ENCODE data around the gene B4GALT6. TPM values are rescaled to one million over a fixed set of nuclear protein-coding genes. Genes with fewer than 3 reads are reported as not detected.

Gene B4GALT6
- total RNA-seq, 1 experiment from 2014 or later, result 22.0 TPM

DNA sequence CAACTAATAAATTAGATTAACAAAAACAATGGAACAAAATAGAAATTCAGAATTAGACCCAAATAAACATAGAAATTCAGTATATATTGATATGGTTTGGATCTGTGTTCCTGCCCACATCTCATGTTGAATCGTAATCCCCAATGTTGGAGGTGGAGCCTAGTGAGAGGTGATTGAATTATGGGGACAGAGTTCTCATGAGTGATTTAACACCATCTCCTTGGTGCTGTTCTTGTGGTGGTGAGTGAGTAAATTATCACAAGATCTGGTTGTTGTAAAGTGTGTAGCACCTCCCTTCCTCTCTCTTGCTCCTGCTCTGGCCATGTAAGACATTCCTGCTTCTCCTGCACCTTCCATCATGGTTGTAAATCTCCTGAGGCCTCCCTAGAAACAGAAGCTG is 16.6 kb upstream of the B4GALT6 start:
- no peak overlapping the region for H3K4me3 Mint-ChIP-seq (ENCODE audit: low read depth, unreplicated experiment)
- peaks cover 19% of the 10 kb centered on the region for H3K36me3 Mint-ChIP-seq (ENCODE audit: insufficient read depth, unreplicated experiment)
- peaks cover 9% of the 10 kb centered on the region for H3K4me1 Mint-ChIP-seq (ENCODE audit: low read depth, unreplicated experiment)
- intact Hi-C loops (cut with micrococcal nuclease; ENCODE audit: unreplicated experiment), result no loop called here
- DNase-seq, result no peak
- BruUV-seq (replicated peaks), result no TSS peak
- no peaks in the 10 kb centered on the region for H3K27me3 Mint-ChIP-seq (ENCODE audit: unreplicated experiment)
- H3K27ac Mint-ChIP-seq (ENCODE audit: unreplicated experiment), result no peak overlapping the region
- TF ChIP-seq, protein P1, sequence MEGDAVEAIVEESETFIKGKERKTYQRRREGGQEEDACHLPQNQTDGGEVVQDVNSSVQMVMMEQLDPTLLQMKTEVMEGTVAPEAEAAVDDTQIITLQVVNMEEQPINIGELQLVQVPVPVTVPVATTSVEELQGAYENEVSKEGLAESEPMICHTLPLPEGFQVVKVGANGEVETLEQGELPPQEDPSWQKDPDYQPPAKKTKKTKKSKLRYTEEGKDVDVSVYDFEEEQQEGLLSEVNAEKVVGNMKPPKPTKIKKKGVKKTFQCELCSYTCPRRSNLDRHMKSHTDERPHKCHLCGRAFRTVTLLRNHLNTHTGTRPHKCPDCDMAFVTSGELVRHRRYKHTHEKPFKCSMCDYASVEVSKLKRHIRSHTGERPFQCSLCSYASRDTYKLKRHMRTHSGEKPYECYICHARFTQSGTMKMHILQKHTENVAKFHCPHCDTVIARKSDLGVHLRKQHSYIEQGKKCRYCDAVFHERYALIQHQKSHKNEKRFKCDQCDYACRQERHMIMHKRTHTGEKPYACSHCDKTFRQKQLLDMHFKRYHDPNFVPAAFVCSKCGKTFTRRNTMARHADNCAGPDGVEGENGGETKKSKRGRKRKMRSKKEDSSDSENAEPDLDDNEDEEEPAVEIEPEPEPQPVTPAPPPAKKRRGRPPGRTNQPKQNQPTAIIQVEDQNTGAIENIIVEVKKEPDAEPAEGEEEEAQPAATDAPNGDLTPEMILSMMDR (IDR thresholded peaks at IDR 0.05; ENCODE audit: unreplicated experiment), result no peak
- CTCF ChIA-PET, result no interaction called here
- peaks cover 2% of the 10 kb centered on the region for H3K9me3 Mint-ChIP-seq (ENCODE audit: low read depth, unreplicated experiment)

DNA sequence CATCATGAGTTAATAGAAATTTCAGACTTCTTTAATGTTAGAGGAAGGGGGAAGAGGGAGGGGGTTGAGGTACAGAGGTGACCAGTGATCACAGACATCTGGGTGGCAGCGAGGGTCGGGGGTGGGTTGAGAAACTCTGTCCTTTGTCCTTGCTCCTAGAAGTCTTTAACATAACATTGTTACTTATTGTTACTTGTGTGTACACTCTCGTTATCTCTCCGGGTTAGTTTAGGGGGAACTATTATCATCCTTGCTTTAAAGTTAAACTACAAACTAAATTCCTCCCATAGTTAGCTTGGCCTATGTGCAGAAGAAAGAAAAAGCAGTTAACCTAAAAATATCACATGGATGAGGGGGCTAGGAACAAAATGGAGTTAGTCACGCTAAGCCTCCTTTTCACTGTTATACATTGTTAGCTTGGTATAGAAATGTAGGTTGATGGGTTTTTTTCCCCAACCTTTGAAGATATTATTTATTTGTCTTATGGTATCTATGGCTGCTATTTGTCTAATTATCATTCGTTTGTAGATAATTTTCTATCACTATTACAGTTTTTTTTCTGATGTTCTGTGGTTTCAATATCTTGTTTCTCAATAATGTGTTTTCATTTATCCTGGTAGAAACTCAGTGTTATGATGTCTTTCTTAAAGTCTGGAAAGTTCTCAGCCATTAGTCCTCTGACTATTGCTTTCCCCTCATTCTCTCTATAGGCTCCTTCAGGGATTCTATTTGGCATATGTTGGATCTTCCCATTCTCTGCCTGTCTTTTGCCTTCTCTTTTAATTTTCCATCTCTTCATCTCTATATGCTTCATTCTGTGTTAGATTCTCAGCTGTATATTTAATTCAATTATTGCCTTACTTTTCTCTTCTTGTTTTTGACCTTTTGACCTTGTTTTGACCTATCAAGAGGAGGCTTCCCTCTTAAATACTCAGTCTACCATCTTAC is 13.2 kb upstream of the B4GALT6 start:
- BruUV-seq (replicated peaks), result no TSS peak

DNA sequence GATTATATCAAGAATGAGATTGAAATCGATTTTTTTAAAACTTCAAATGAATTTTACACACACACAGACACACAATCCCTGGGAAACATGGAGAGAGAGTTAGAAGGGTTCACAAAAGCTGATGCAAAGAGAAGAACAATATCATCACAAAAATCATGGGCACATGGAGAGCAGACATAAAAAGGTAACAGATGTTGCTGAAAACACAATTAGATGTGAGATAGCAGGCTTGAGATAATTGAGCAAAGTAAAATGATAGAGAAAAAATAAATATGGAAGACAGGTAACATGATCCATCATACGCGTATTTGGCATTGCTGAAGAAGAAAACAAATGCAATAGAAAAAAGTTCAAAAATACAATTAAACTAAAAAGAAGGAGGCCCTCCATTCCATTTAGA is 11.6 kb upstream of the B4GALT6 start:
- Mint-ChIP-seq H3K27me3 (ENCODE audit: unreplicated experiment) (no peaks in the 10 kb centered on the region), H3K4me1 (ENCODE audit: low read depth, unreplicated experiment) (peaks cover 9% of the 10 kb centered on the region), H3K36me3 (ENCODE audit: insufficient read depth, unreplicated experiment) (peaks cover 19% of the 10 kb centered on the region), H3K27ac (ENCODE audit: unreplicated experiment) (no peak overlapping the region), H3K9me3 (ENCODE audit: low read depth, unreplicated experiment) (peaks cover 2% of the 10 kb centered on the region), H3K4me3 (ENCODE audit: low read depth, unreplicated experiment) (no peak overlapping the region)
- DNase-seq, result no peak
- intact Hi-C loops (cut with micrococcal nuclease; ENCODE audit: unreplicated experiment), result no loop called here
- CTCF ChIA-PET, result interaction anchor here (0.6 kb wide), 1 partner anchor 210 kb away, joined by 7 read pairs; no protein-coding TSS in a partner anchor
- BruUV-seq (replicated peaks), result no TSS peak
- TF ChIP-seq, protein P1 (IDR thresholded peaks at IDR 0.05; ENCODE audit: unreplicated experiment), result no peak

More for the DNA sequence above, 13.2 kb upstream of the B4GALT6 start:
- no peak overlapping the region for H3K27ac Mint-ChIP-seq (ENCODE audit: unreplicated experiment)
- no peak for DNase-seq
- H3K4me3 Mint-ChIP-seq (ENCODE audit: low read depth, unreplicated experiment), result no peak overlapping the region
- peaks cover 19% of the 10 kb centered on the region for H3K36me3 Mint-ChIP-seq (ENCODE audit: insufficient read depth, unreplicated experiment)
- TF ChIP-seq, protein P1 (IDR thresholded peaks at IDR 0.05; ENCODE audit: unreplicated experiment), result no peak
- CTCF ChIA-PET, result no interaction called here
- peaks cover 2% of the 10 kb centered on the region for H3K9me3 Mint-ChIP-seq (ENCODE audit: low read depth, unreplicated experiment)
- H3K4me1 Mint-ChIP-seq (ENCODE audit: low read depth, unreplicated experiment), result peaks cover 9% of the 10 kb centered on the region
- intact Hi-C loops (cut with micrococcal nuclease; ENCODE audit: unreplicated experiment), result no loop called here
- H3K27me3 Mint-ChIP-seq (ENCODE audit: unreplicated experiment), result no peaks in the 10 kb centered on the region

DNA sequence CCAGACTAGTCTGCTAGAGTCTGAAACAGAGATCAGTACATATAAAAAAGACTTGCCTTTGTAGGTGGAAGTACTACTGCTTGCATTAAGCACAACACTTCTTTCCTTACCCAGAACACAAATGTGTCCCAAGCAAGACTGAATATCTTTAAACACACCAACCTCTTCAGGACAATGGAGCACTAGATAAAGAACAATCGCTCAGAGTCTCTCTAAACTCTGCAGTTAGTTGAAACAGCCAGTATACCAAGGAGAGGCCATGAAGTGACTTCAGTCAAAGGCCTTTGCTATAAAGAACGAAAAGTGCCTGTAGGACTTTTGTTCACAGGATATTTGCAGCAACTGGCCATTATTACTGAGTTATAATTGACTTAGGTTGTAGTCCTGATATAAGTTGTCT is 9.9 kb upstream of the B4GALT6 start:
- Mint-ChIP-seq H3K4me3 (ENCODE audit: low read depth, unreplicated experiment) (no peak overlapping the region), H3K9me3 (ENCODE audit: low read depth, unreplicated experiment) (peaks cover 2% of the 10 kb centered on the region), H3K36me3 (ENCODE audit: insufficient read depth, unreplicated experiment) (peaks cover 14% of the 10 kb centered on the region), H3K27me3 (ENCODE audit: unreplicated experiment) (no peaks in the 10 kb centered on the region), H3K4me1 (ENCODE audit: low read depth, unreplicated experiment) (peaks cover 2% of the 10 kb centered on the region), H3K27ac (ENCODE audit: unreplicated experiment) (no peak overlapping the region)
- TF ChIP-seq, protein P1 (IDR thresholded peaks at IDR 0.05; ENCODE audit: unreplicated experiment), result no peak
- no peak for DNase-seq
- CTCF ChIA-PET, result no interaction called here
- intact Hi-C loops (cut with micrococcal nuclease; ENCODE audit: unreplicated experiment), result no loop called here
- BruUV-seq (replicated peaks), result no TSS peak
